Lung (tissue), 12 donors: ENCODE data around the gene HS6ST2. TPM values are rescaled to one million over a fixed set of nuclear protein-coding genes. Genes with fewer than 3 reads are reported as not detected.

Experiments used
- ATAC-seq: fragments of 200-7000 bp; cut with Tn5 transposase; one replicate; pipeline ENCODE4 v1.9.1; 2020; ENCODE audit warnings: moderate number of reproducible peaks; ENCODE audit not compliant: insufficient read depth, low FRiP score
- DNase-seq, 3 donors: peaks; one replicate each; pipeline ENCODE4 v3.0.0-alpha.2; 2013 to 2017
- H3K27ac ChIP-seq, 2 donors: one replicate each; pipeline ENCODE4 v1.5.1; 2013; ENCODE audit warnings: mild to moderate bottlenecking in 2 of 2, moderate library complexity in 2 of 2, control low read depth in 1 of 2, inconsistent platforms in 1 of 2, low read depth in 1 of 2, low read length in 1 of 2
- H3K27me3 ChIP-seq, 3 donors: one replicate each; pipeline ENCODE4 v1.5.1; 2013; ENCODE audit warnings: low read length in 2 of 3; ENCODE audit not compliant: control insufficient read depth in 3 of 3, insufficient read depth in 3 of 3
- H3K36me3 ChIP-seq, 4 donors: one replicate each; pipeline ENCODE4 v1.5.1; 2013; ENCODE audit warnings: low read length in 4 of 4, mild to moderate bottlenecking in 1 of 4, moderate library complexity in 1 of 4; ENCODE audit not compliant: control insufficient read depth in 4 of 4, insufficient read depth in 4 of 4
- H3K4me1 ChIP-seq, 5 donors: one replicate each; pipeline ENCODE4 v1.5.1; 2013; ENCODE audit warnings: low read length in 5 of 5, mild to moderate bottlenecking in 2 of 5, moderate library complexity in 1 of 5; ENCODE audit not compliant: control insufficient read depth in 5 of 5, insufficient read depth in 5 of 5
- H3K4me3 ChIP-seq: one replicate; pipeline ENCODE4 v1.5.1; 2013; ENCODE audit warnings: mild to moderate bottlenecking, control low read depth, moderate library complexity
- H3K9ac ChIP-seq, 2 donors: one replicate each; pipeline ENCODE4 v1.5.1; 2013; ENCODE audit warnings: low read length in 2 of 2, control low read depth in 1 of 2; ENCODE audit not compliant: insufficient read depth in 1 of 2
- H3K9me3 ChIP-seq, 4 donors: one replicate each; pipeline ENCODE4 v1.5.1; 2013; ENCODE audit warnings: low read length in 3 of 4, mild to moderate bottlenecking in 1 of 4, moderate library complexity in 1 of 4; ENCODE audit not compliant: control insufficient read depth in 4 of 4, insufficient read depth in 3 of 4
- CTCF ChIP-seq: IDR thresholded peaks from 2 replicates; pipeline ENCODE4 v1.5.1; 2012; ENCODE audit warnings: mild to moderate bottlenecking; ENCODE audit errors: control extremely low read depth, extremely low read depth
- WGBS, 2 donors: extraction: QIAGEN DNeasy Blood & Tissue Kit; methylation state at CpG; one replicate each; pipeline ENCODE4 v1.1.7; 2013; 5-methylcytosine and 5-hydroxymethylcytosine counted together
- polyA plus RNA-seq, 2 donors: library from polyadenylated mRNA; stranded (reverse); fragments of 200-250 nt; gene quantifications; one replicate each; pipeline ENCODE4 v1.2.1, GENCODE V29; 2013
- total RNA-seq, 2 donors: library from RNA; depleted of rRNA in 1 of 2; stranded (reverse); fragments of >200 nt in 1 of 2; gene quantifications; one replicate each; pipeline ENCODE4 v1.2.1, GENCODE V29; 2014 to 2021
- donor health status: control.
- donor health status: control.
- donor health status: Bipolar disorder and iron deficiency.
- donor health status: healthy.
- donor health status: DM: yes; HTN: yes; CAD: no.

Gene HS6ST2
- total and polyA plus RNA-seq, 4 donors, result 0.28 to 14.3 (median 2.2) TPM

DNA sequence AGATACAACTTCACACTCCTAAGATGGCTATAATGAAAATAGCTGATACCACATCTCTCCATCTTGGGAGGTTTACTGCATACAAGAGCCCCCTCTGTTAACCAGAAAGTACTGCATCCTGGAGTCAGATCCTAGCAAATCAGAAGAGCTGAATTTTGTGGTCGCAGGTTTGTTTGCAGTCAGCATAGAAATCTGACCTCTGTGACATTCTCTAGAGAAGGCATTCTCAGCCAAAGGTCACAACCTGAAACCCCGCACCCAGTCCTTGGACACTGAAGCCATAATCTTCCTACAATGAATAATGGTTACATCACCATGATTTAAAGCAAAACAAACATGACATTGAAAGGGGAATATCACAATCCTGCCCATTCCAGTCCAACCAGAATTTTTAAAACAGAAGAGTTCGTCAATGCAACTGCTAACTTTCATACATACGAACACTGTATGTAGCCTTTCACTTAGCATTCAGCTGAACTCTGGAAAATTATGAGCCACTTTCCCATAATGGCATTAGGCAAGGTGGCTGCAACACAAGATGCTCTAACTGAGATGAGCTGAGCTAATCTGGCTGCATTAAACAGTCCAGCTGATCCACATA is 17.6 kb downstream of the HS6ST2 start:
- no peak for TF ChIP-seq CTCF
- Histone ChIP-seq H3K4me1 (no peaks in the 10 kb centered on the region), H3K9ac (no peak overlapping the region), H3K36me3 (no peaks in the 10 kb centered on the region), H3K9me3 (no peaks in the 10 kb centered on the region), H3K4me3 (no peak overlapping the region), H3K27me3 (peaks cover 0 to 6% (median 5%) of the 10 kb centered on the region in 3 donors), H3K27ac (no peak overlapping the region)
- peak in 2 of 3 donors; percentile 14 to 23 for DNase-seq
- ATAC-seq, result no peak
- 46 to 71% methylated on average over 4 of the region's 4 CpGs for WGBS, 2 donors

DNA sequence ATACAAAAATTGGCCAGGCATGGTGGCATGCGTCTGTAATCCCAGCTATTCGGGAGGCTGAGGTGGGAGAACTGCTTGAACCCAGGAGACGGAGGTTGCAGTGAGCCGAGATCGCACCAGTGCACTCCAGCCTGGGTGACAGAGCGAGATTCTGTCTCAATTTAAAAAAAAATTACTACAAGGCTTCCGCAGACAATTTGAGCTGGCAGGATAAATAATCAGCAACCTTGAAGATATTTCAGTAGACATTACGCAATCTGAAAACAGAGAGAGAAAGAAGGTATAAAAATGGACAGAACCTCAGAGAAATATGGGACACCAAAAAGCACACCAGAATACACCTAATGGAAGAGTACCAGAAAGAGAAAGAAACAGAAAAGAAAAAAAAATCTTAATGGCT is 25.3 kb downstream of the HS6ST2 start:
- Histone ChIP-seq H3K36me3 (no peaks in the 10 kb centered on the region), H3K4me1 (no peaks in the 10 kb centered on the region), H3K9me3 (no peaks in the 10 kb centered on the region), H3K4me3 (no peak overlapping the region), H3K27me3 (peaks cover 0 to 7% (median 7%) of the 10 kb centered on the region in 3 donors), H3K9ac (no peak overlapping the region), H3K27ac (no peak overlapping the region)
- ATAC-seq (no peak), DNase-seq (no peak)
- 91 to 94% methylated on average over 8 of the region's 8 CpGs for WGBS, 2 donors
- TF ChIP-seq CTCF, result no peak

GRCh38 chrX:132924426-132924825 is 34.0 kb downstream of the HS6ST2 start:
- Histone ChIP-seq H3K9me3 (no peaks in the 10 kb centered on the region), H3K4me3 (no peak overlapping the region), H3K27me3 (peaks cover 0 to 7% (median 6%) of the 10 kb centered on the region in 3 donors), H3K4me1 (no peaks in the 10 kb centered on the region), H3K27ac (no peak overlapping the region), H3K9ac (no peak overlapping the region), H3K36me3 (no peaks in the 10 kb centered on the region)
- 87 to 96% methylated on average over 5 of the region's 5 CpGs for WGBS, 2 donors
- DNase-seq, result no peak
- TF ChIP-seq CTCF, result no peak
- no peak for ATAC-seq

DNA sequence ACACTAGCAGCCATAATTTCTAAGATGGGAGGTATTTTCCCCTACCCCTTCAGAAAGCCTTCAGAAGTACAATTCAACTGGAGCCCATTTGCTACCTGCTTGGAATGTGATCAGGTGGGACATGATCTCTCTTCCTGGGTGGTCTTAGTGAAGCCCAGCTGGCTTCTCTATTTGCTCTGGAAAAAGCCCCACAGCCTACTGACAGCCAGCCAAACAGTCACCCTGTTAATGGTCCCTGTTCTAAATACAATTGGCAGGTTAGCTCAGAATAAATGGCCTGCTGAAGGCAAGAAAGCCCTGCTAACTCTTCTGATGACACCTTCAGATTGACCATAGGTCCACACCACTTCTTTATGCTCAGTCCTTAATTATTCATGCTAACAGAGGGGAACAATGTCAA is 39.9 kb downstream of the HS6ST2 start:
- ATAC-seq (no peak), DNase-seq (no peak)
- no peak overlapping the region for H3K27ac ChIP-seq
- peaks cover 0 to 13% (median 10%) of the 10 kb centered on the region in 3 donors for H3K27me3 ChIP-seq
- TF ChIP-seq CTCF, result no peak
- H3K4me3 ChIP-seq, result no peak overlapping the region
- H3K36me3 ChIP-seq, result no peaks in the 10 kb centered on the region
- H3K9ac ChIP-seq, result no peak overlapping the region
- no peaks in the 10 kb centered on the region for H3K4me1 ChIP-seq
- H3K9me3 ChIP-seq, result peaks cover 0 to 3% (median 0%) of the 10 kb centered on the region in 4 donors
